T-helper 1 cell treated with Interleukin-12 subunit alpha and Interleukin-12 subunit beta and Interleukin-4 antibody, amounts not matched to agents 30 μg/mL and 1 μg/mL, for 36 hours (primary cell): Measurements from ENCODE around the gene FGFR4.
A peak's percentile ranks its signal among the peaks of the same experiment; 100 is the strongest.
"Not testable (repeated sequence)": the region's sequence is repeated elsewhere in the genome, so short reads cannot be mapped to it uniquely, and the experiment has no call there.

Source experiments
- H3K27ac Mint-ChIP-seq: one replicate; pipeline ENCODE4 v1.8.0; 2021; ENCODE audit warnings: mild to moderate bottlenecking, mixed read lengths
- H3K27me3 Mint-ChIP-seq: one replicate; pipeline ENCODE4 v1.8.0; 2021; ENCODE audit warnings: low read depth, mixed read lengths
- H3K36me3 Mint-ChIP-seq: one replicate; pipeline ENCODE4 v1.8.0; 2021; ENCODE audit warnings: low read depth, mixed read lengths
- H3K4me1 Mint-ChIP-seq: one replicate; pipeline ENCODE4 v1.8.0; 2021; ENCODE audit warnings: low read depth, mixed read lengths
- H3K4me3 Mint-ChIP-seq: one replicate; pipeline ENCODE4 v1.8.0; 2021; ENCODE audit warnings: mild to moderate bottlenecking, moderate library complexity, mixed read lengths
- H3K9me3 Mint-ChIP-seq: one replicate; pipeline ENCODE4 v1.8.0; 2021; ENCODE audit warnings: mixed read lengths

FGFR4 gene

GRCh38 chr5:177086654-177087397, at the start of gene FGFR4:
Gene FGFR4 (plus strand): TSS chr5:177086915. CDS start chr5:177089603, 2,688 bp downstream.
- H3K4me1 Mint-ChIP-seq = peaks cover 10% of the 10 kb centered on the region
- H3K27ac Mint-ChIP-seq = no peak within 1 kb of the TSS
- H3K27me3 Mint-ChIP-seq = peaks cover 35% of the 10 kb centered on the region
- no peaks in the 10 kb centered on the region for H3K36me3 Mint-ChIP-seq
- H3K9me3 Mint-ChIP-seq = no peaks in the 10 kb centered on the region
- H3K4me3 Mint-ChIP-seq = peak within 1 kb of the TSS; percentile 62

- H3K4me1 Mint-ChIP-seq = peaks cover 9% of the 10 kb centered on the region
- H3K4me3 Mint-ChIP-seq = no peak overlapping the region
- H3K9me3 Mint-ChIP-seq = no peaks in the 10 kb centered on the region
- H3K27me3 Mint-ChIP-seq = no peaks in the 10 kb centered on the region
- H3K36me3 Mint-ChIP-seq = peaks cover 9% of the 10 kb centered on the region
- no peak overlapping the region for H3K27ac Mint-ChIP-seq
Measured at GRCh38 chr5:177036921-177037320, 49.8 kb upstream of the FGFR4 start.

GRCh38 chr5:177040814-177041420, 45.8 kb upstream of the FGFR4 start:
- no peak overlapping the region for H3K27ac Mint-ChIP-seq
- H3K9me3 Mint-ChIP-seq = no peaks in the 10 kb centered on the region
- H3K27me3 Mint-ChIP-seq = no peaks in the 10 kb centered on the region
- peaks cover 10% of the 10 kb centered on the region for H3K4me1 Mint-ChIP-seq
- peaks cover 25% of the 10 kb centered on the region for H3K36me3 Mint-ChIP-seq
- no peak overlapping the region for H3K4me3 Mint-ChIP-seq

- Mint-ChIP-seq H3K4me3 (no peak overlapping the region), H3K27me3 (no peaks in the 10 kb centered on the region), H3K27ac (no peak overlapping the region), H3K36me3 (peaks cover 26% of the 10 kb centered on the region), H3K9me3 (no peaks in the 10 kb centered on the region), H3K4me1 (peaks cover 3% of the 10 kb centered on the region)
Measured at GRCh38 chr5:177041936-177042335, 44.8 kb upstream of the FGFR4 start.

- Mint-ChIP-seq H3K27ac (no peak overlapping the region), H3K27me3 (no peaks in the 10 kb centered on the region), H3K36me3 (peaks cover 32% of the 10 kb centered on the region), H3K9me3 (no peaks in the 10 kb centered on the region), H3K4me1 (peaks cover 3% of the 10 kb centered on the region), H3K4me3 (no peak overlapping the region)
Measured at GRCh38 chr5:177043114-177043513, 43.6 kb upstream of the FGFR4 start.

GRCh38 chr5:177043958-177044357, 42.8 kb upstream of the FGFR4 start:
- no peaks in the 10 kb centered on the region for H3K9me3 Mint-ChIP-seq
- no peak overlapping the region for H3K4me3 Mint-ChIP-seq
- no peaks in the 10 kb centered on the region for H3K27me3 Mint-ChIP-seq
- H3K36me3 Mint-ChIP-seq = peaks cover 32% of the 10 kb centered on the region
- peaks cover 3% of the 10 kb centered on the region for H3K4me1 Mint-ChIP-seq
- no peak overlapping the region for H3K27ac Mint-ChIP-seq

- peaks cover 3% of the 10 kb centered on the region for H3K4me1 Mint-ChIP-seq
- H3K4me3 Mint-ChIP-seq = no peak overlapping the region
- H3K9me3 Mint-ChIP-seq = no peaks in the 10 kb centered on the region
- H3K27ac Mint-ChIP-seq = no peak overlapping the region
- peaks cover 35% of the 10 kb centered on the region for H3K36me3 Mint-ChIP-seq
- H3K27me3 Mint-ChIP-seq = no peaks in the 10 kb centered on the region
Measured at GRCh38 chr5:177044641-177045040, 42.1 kb upstream of the FGFR4 start.

- peaks cover 37% of the 10 kb centered on the region for H3K36me3 Mint-ChIP-seq
- peaks cover 3% of the 10 kb centered on the region for H3K4me1 Mint-ChIP-seq
Measured at GRCh38 chr5:177045631-177046030, 41.1 kb upstream of the FGFR4 start.

GRCh38 chr5:177048531-177048930, 38.2 kb upstream of the FGFR4 start:
- H3K4me3 Mint-ChIP-seq, H3K9me3 Mint-ChIP-seq, H3K27me3 Mint-ChIP-seq, H3K4me1 Mint-ChIP-seq, H3K27ac Mint-ChIP-seq: not testable (repeated sequence)
- H3K36me3 Mint-ChIP-seq = peaks cover 24% of the 10 kb centered on the region

More at GRCh38 chr5:177045631-177046030, 41.1 kb upstream of the FGFR4 start:
- H3K27ac Mint-ChIP-seq = no peak overlapping the region
- H3K9me3 Mint-ChIP-seq = no peaks in the 10 kb centered on the region
- no peak overlapping the region for H3K4me3 Mint-ChIP-seq
- no peaks in the 10 kb centered on the region for H3K27me3 Mint-ChIP-seq

GRCh38 chr5:177049285-177049684, 37.4 kb upstream of the FGFR4 start:
- Mint-ChIP-seq H3K4me3 (no peak overlapping the region), H3K36me3 (peaks cover 20% of the 10 kb centered on the region), H3K27me3 (no peaks in the 10 kb centered on the region), H3K9me3 (no peaks in the 10 kb centered on the region), H3K4me1 (no peaks in the 10 kb centered on the region), H3K27ac (no peak overlapping the region)

- Mint-ChIP-seq H3K9me3 (no peaks in the 10 kb centered on the region), H3K36me3 (peaks cover 15% of the 10 kb centered on the region), H3K4me1 (no peaks in the 10 kb centered on the region), H3K4me3 (no peak overlapping the region), H3K27ac (no peak overlapping the region), H3K27me3 (no peaks in the 10 kb centered on the region)
Measured at GRCh38 chr5:177064500-177065277, 22.0 kb upstream of the FGFR4 start.

- Mint-ChIP-seq H3K4me1 (no peaks in the 10 kb centered on the region), H3K9me3 (no peaks in the 10 kb centered on the region), H3K27ac (no peak overlapping the region), H3K27me3 (no peaks in the 10 kb centered on the region), H3K4me3 (no peak overlapping the region), H3K36me3 (peaks cover 13% of the 10 kb centered on the region)
Measured at GRCh38 chr5:177065491-177065890, 21.2 kb upstream of the FGFR4 start.

GRCh38 chr5:177066224-177066623, 20.5 kb upstream of the FGFR4 start:
- Mint-ChIP-seq H3K36me3 (peaks cover 13% of the 10 kb centered on the region), H3K27ac (no peak overlapping the region), H3K9me3 (no peaks in the 10 kb centered on the region), H3K4me3 (no peak overlapping the region), H3K4me1 (no peaks in the 10 kb centered on the region), H3K27me3 (no peaks in the 10 kb centered on the region)

- Mint-ChIP-seq H3K9me3 (no peaks in the 10 kb centered on the region), H3K4me1 (peaks cover 3% of the 10 kb centered on the region), H3K36me3 (peaks cover 9% of the 10 kb centered on the region), H3K27ac (no peak overlapping the region), H3K27me3 (no peaks in the 10 kb centered on the region), H3K4me3 (no peak overlapping the region)
Measured at GRCh38 chr5:177067503-177067902, 19.2 kb upstream of the FGFR4 start.
